HUES6 (cell line): Measurements from ENCODE around the gene SLC25A21.
"Not testable (repeated sequence)": the region's sequence is repeated elsewhere in the genome, so short reads cannot be mapped to it uniquely, and the experiment has no call there.

Experiments
- H3K27ac ChIP-seq: 2 replicates; pipeline ENCODE4 v1.7.0; 2013; ENCODE audit warnings: low read depth, mild to moderate bottlenecking, low read length, inconsistent platforms
- H3K27me3 ChIP-seq: 2 replicates; pipeline ENCODE4 v1.6.1; 2013; ENCODE audit warnings: low read length; ENCODE audit not compliant: control insufficient read depth, insufficient read depth
- H3K36me3 ChIP-seq: 2 replicates; pipeline ENCODE4 v1.6.1; 2013; ENCODE audit warnings: low read length; ENCODE audit not compliant: control insufficient read depth, insufficient read depth
- H3K4me1 ChIP-seq: 2 replicates; pipeline ENCODE4 v1.6.1; 2013; ENCODE audit warnings: low read length; ENCODE audit not compliant: control insufficient read depth, insufficient read depth
- H3K4me3 ChIP-seq: 2 replicates; pipeline ENCODE4 v1.5.1; 2013; ENCODE audit warnings: low read depth, low read length
- H3K9ac ChIP-seq: one replicate; pipeline ENCODE4 v1.6.1; 2013; ENCODE audit warnings: mild to moderate bottlenecking, low read length
- H3K9me3 ChIP-seq: 2 replicates; pipeline ENCODE4 v1.6.1; 2013; ENCODE audit warnings: low read depth, low read length; ENCODE audit not compliant: control insufficient read depth, insufficient read depth

Gene SLC25A21

DNA sequence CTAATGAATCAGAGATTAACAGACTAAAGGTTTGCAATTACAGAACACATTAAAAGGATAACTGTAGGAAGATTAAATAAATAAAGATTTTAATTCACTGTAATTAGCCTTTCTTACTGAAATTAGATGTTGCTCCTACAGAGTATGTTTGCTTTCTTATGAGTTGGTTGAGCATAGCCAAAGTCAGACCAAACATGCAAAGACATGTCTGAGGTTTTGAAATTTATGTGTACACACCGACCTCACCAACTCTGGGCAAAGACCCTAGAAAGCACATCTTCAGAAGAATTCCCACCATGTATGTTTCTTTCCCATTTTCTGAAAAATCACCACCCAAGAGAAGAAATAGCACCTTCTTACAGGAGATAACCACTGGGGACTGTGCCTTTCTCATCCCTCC, 351.5 kb downstream of the SLC25A21 start:
- Histone ChIP-seq H3K4me3 (no peak overlapping the region), H3K36me3 (no peaks in the 10 kb centered on the region), H3K4me1 (peaks cover 6% of the 10 kb centered on the region; the same call in 1 of the 2 replicates), H3K27me3 (no peaks in the 10 kb centered on the region), H3K27ac (no peak overlapping the region), H3K9ac (no peak overlapping the region), H3K9me3 (no peaks in the 10 kb centered on the region)

DNA sequence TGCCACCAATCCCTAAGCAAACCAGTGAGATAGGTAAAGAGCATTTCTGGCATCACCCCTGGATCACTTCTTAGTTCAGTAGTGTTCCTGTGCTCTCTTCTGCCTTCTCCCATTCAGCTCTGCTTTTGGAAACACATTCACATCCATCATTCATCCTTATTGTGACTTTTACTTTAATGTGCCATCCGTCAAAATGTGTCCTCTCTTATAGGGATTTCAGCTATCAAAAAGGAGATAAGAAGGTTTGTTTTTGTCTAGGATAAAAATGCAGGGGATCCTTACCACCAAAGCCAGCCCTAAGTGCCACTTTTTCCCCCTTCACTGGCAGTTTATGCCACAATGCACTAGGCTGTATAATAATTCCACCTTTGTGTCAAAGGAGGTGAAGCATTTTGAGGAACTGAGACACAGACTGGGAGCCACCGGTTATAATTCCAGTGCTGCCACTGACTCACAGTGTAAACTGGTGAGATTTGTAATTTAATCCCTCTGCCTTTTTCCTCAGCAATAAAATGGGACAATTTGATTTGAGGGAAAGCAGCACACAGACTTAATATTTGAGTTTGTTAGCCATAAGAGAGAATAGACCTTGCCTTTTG, 352.2 kb downstream of the SLC25A21 start:
- H3K27ac ChIP-seq, result no peak overlapping the region
- no peaks in the 10 kb centered on the region; the same call in 1 of the 2 replicates for H3K4me1 ChIP-seq
- H3K36me3 ChIP-seq, result no peaks in the 10 kb centered on the region
- H3K27me3 ChIP-seq, result no peaks in the 10 kb centered on the region
- H3K4me3 ChIP-seq, result no peak overlapping the region
- H3K9me3 ChIP-seq, result no peaks in the 10 kb centered on the region
- H3K9ac ChIP-seq, result no peak overlapping the region

DNA sequence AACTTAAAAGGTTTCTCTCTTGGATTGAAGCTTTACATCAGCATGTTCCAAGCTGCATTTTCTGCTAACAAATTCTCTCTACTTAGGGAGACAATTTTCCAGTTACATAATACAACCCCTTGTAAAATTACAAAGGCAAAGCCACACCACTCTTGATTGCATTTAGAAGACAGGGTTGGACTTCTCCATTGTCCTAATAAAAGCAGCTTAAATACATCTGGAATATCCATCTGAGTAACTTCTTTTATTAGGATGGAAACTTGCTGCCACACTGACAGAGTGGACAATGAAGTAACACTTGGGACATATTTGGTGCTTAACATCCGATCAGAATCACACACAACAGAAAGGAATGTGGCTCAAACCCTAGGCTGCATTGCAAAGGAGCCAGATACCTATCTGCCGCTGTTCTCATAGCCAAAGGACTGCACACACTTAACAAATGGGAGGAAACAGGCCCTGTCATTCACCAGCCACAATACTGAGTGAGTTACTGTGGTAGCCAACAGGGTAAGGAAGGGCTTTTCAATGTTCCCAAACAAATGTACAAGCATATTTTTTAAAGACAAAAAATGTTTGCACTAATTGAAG, 353.5 kb downstream of the SLC25A21 start:
- Histone ChIP-seq H3K9me3 (no peaks in the 10 kb centered on the region), H3K9ac (no peak overlapping the region), H3K27ac (no peak overlapping the region), H3K36me3 (no peaks in the 10 kb centered on the region), H3K4me1 (no peaks in the 10 kb centered on the region), H3K27me3 (no peaks in the 10 kb centered on the region), H3K4me3 (no peak overlapping the region)

DNA sequence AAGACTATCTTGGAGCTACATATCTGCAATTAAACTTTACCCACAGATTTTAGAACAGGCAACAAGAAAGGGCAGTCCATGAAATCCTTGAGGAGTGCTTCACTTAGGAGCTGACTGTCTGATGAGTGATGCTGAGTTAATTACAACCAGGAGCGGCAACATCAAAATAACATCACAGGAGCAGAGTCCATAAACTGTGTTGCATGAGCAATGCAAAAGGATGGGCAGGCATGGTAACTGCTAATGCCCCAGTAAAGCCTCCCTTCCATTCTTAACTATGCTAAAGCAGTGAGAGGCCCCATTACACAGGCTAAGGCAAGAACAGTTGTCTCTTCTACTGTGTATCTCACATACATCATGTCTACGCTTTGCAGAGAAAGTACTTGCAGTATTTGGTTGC, 354.2 kb downstream of the SLC25A21 start:
- Histone ChIP-seq H3K4me1 (no peaks in the 10 kb centered on the region), H3K36me3 (no peaks in the 10 kb centered on the region), H3K27ac (no peak overlapping the region), H3K9me3 (no peaks in the 10 kb centered on the region), H3K27me3 (no peaks in the 10 kb centered on the region), H3K9ac (no peak overlapping the region), H3K4me3 (no peak overlapping the region)

DNA sequence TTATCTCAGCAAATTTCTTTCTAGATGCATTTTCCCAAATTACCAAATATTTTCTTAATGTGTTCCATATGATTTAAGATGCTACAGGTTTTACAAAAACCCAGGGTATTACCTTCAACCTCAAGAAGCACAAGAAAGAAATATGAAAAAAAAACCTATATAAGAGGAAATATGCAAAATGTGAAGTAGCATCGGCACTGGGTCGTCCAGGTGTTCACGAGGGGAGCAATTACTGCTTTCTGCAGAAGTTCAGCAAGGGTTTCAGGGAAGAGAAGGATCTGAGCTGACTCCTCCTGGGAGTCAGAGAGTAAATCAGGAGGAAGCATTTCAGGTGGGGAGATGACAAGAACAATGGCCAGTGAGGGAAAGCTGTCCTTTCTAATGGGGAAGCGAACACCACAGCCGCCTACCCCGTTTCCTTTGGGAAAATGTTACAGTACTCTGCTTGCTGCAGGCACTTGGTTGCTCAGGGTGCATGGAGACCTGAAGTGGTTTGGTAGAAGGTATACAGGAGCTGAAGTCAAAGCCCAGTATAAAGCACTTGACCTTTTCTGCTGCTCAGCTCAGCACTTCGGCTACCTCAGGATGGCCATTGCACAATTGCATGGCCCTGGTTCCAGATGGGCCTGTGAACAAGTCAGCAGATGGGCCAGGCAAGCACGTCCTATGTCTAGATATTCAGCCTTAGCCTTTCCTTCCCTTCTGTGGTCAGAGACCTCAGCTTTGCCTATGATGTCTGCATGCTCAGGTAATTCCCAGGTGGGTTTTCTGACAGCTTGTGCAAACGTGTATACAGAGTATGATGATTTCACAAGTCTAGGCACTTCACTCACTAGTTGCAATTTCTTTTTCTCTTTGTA, 355.1 kb downstream of the SLC25A21 start:
- Histone ChIP-seq H3K4me3 (no peak overlapping the region), H3K9me3 (no peaks in the 10 kb centered on the region), H3K27me3 (no peaks in the 10 kb centered on the region), H3K36me3 (no peaks in the 10 kb centered on the region), H3K27ac (no peak overlapping the region), H3K9ac (no peak overlapping the region), H3K4me1 (no peaks in the 10 kb centered on the region)

DNA sequence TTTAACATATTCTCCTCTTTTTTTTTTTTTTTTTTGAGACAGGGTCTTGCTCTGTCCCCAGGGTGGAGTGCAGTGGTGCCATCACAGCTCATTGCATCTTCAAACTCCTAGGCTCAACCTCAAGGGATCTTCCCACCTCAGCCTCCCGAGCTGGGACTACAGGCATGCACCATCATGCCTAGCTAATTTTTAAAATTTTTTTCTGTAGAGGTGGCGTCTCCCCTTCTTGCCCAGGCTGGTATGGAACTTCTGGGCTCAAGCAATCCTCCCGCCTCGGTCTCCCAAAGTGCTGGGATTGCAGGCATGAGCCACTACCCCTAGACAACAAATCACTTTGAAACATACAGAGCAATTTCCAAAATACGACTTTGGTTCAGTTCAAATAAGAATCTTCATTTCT, 355.9 kb downstream of the SLC25A21 start:
- H3K36me3 ChIP-seq, result no peaks in the 10 kb centered on the region
- no peaks in the 10 kb centered on the region for H3K9me3 ChIP-seq
- no peak overlapping the region for H3K9ac ChIP-seq
- H3K4me1 ChIP-seq, result no peaks in the 10 kb centered on the region
- H3K27ac ChIP-seq, result no peak overlapping the region
- no peak overlapping the region for H3K4me3 ChIP-seq
- H3K27me3 ChIP-seq, result no peaks in the 10 kb centered on the region

DNA sequence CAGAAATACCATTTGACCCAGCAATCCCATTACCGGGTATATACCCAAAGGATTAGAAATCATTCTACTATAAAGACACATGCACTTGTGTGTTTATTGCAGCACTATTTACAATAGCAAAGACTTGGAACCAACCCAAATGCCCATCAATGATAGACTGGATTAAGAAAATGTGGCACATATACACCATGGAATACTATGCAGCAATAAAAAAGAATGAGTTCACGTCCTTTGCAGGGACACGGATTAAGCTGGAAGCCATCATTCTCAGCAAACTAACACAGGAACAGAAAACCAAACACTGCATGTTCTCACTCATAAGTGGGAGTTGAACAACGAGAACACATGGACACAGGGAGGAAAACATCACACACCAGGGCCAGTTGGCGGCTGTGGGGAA, 357.6 kb downstream of the SLC25A21 start:
- not testable (repeated sequence) for H3K27me3 ChIP-seq, H3K4me3 ChIP-seq, H3K9ac ChIP-seq, H3K9me3 ChIP-seq, H3K27ac ChIP-seq, H3K36me3 ChIP-seq, H3K4me1 ChIP-seq

DNA sequence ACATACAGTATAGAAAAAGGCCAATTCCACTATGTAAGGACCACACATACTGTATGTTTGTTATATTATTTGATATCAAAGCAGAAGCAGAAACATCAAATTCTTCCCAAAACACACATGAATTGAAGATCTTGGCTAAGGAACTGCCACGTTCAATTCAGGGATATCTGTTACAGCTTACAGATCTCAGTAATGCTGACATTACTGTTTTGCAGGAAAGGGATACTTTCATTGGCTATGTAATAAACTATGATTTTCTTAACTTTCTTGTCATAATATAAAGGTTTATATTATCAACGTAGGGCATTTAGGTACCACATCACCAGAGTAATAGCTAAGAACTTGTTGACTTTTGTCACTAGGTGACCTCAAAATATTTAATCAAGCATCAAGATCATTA, 362.2 kb downstream of the SLC25A21 start:
- no peak overlapping the region for H3K9ac ChIP-seq
- no peak overlapping the region for H3K27ac ChIP-seq
- H3K4me3 ChIP-seq, result no peak overlapping the region
- H3K4me1 ChIP-seq, result no peaks in the 10 kb centered on the region; the same call in 1 of the 2 replicates
- no peaks in the 10 kb centered on the region for H3K27me3 ChIP-seq
- no peaks in the 10 kb centered on the region for H3K36me3 ChIP-seq
- no peaks in the 10 kb centered on the region for H3K9me3 ChIP-seq

DNA sequence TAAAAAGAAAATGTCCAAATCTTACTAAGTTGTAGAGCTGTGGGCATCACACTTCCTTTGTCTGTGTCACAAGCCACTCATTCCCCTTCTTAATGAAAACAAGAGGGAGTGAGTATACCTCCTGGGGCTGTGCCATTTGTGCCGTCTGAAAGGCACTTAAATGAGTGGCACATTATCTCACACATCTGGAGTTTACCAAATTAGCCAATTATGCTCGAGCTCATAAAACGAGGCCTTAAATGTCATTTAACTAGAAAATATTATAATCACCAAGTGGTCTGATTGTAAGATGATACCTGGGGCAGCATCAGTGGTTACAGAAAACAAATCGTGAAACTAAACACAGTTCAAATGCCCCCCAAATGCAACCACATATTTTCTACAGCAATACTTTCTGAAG, 364.7 kb downstream of the SLC25A21 start:
- Histone ChIP-seq H3K27me3 (no peaks in the 10 kb centered on the region), H3K4me3 (no peak overlapping the region), H3K4me1 (peaks cover 4% of the 10 kb centered on the region), H3K36me3 (no peaks in the 10 kb centered on the region), H3K27ac (no peak overlapping the region), H3K9ac (no peak overlapping the region), H3K9me3 (no peaks in the 10 kb centered on the region)

DNA sequence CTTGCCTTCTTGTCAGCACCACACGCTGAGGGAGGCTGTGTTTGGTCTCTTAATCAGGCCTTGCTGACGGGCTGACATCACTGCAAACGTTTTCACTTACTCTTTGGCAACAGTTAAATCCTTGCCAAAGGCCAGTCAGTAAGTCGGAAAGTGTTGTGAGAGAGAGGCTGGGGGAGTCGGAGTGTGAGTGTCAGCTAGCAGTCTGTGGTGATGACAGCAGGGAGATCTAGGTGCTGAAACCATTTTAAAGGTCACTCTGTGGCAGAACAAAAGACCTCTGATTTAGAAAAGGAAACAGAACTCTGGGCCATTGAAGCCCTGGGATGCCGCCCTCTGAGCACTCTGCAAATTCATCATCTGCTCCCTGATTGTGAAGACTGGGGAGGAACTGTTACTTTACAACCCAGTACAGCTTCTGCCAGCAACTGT, 367.3 kb downstream of the SLC25A21 start:
- Histone ChIP-seq H3K4me1 (peaks cover 4% of the 10 kb centered on the region), H3K9me3 (no peaks in the 10 kb centered on the region), H3K9ac (no peak overlapping the region), H3K36me3 (no peaks in the 10 kb centered on the region), H3K27me3 (no peaks in the 10 kb centered on the region), H3K4me3 (no peak overlapping the region), H3K27ac (no peak overlapping the region)

DNA sequence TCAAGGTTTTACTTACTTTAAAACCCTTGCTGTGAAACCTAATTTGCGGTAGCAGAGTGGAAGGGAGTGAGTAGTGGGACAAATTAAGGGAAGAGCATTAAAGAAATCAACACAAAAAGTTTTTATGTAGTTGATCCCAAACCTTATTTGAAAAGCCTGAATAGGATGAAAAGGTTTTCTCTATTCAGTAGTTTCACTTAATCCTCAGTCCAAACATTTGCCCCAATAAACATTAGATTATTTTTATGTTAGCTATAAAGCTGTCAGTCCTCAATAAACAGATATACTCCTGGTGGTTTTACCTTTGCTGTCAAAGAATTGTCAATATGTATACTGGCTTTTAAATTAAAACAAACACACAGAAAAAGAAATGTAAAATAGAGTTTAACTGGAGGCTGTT, 374.8 kb downstream of the SLC25A21 start:
- Histone ChIP-seq H3K27ac (no peak overlapping the region), H3K27me3 (no peaks in the 10 kb centered on the region), H3K36me3 (no peaks in the 10 kb centered on the region), H3K9ac (no peak overlapping the region), H3K9me3 (no peaks in the 10 kb centered on the region), H3K4me1 (no peaks in the 10 kb centered on the region), H3K4me3 (no peak overlapping the region)
